GM18520 (cell line): ENCODE measurements around the gene IKZF5.

Experiments
- ATAC-seq: cut with Tn5 transposase; IDR thresholded peaks from one replicate; pipeline ENCODE4 v1.9.1; 2021; ENCODE audit not compliant: unreplicated experiment

Gene IKZF5

GRCh38 chr10:123017421-123018165 lies 9.0 kb upstream of the IKZF5 start:
- ATAC-seq, result no peak

GRCh38 chr10:123016228-123016627 lies 7.6 kb upstream of the IKZF5 start:
- ATAC-seq, result no peak

DNA sequence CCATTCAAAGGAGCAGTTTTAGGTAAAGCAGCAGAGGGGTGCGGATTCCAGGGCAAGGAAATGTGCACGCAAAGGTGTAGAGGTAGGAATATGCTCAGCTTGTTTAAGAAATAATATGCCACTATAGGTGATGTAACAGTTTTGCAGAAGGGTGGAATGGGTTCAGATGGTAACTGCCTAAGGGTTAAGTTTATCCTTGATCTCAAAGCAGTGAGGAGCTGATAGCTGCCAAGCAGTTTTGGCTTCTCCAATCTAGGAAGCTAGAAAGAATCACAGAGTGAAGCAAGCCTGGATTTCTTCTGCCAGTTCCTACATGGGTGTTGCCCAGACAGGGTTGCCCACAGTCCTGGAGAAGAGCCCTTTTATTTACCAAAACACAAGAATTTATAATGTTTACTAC lies 6.2 kb upstream of the IKZF5 start:
- no peak for ATAC-seq

GRCh38 chr10:123013456-123014419 lies 5.1 kb upstream of the IKZF5 start:
- ATAC-seq, result no peak

GRCh38 chr10:123011987-123012386 lies 3.4 kb upstream of the IKZF5 start:
- ATAC-seq, result no peak

DNA sequence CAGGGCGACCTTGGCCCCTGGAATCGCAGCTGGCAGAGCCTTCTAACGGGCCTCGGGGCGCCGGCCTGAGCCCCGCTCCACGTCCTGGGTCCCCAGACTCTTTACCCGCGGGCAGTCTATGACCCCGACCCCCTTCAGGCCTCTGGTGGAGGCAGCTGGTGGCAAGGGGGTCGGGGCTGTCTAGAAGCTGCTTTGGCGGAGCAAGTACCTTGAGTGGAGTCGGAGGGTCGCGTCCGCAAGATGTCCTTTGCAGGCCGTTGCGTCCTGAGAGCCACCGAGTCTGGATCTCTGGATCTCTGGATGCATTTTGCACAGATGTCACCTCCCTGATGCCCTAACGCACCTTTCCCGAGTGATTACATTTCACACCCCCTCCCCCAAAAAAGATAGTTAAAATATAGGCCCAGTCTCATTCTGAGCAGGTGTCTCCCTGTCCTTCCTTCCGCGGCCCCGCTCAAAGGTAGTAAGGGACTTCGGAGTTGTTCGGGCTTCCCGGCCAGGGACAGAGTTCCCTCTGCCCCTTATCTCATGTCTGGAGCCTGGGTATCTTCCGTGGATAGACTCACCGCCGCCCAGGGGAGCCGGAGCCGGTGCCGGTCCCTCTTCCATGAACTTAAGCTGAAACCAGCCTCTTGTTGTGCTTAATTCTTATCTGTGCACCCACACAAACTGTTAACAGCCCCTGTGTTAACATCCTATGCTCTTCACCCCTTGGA lies 668 bp upstream of the IKZF5 start:
- no peak for ATAC-seq

- ATAC-seq, result peak; percentile 40
Observed at GRCh38 chr10:123007558-123008354, 839 bp downstream of the IKZF5 start.

DNA sequence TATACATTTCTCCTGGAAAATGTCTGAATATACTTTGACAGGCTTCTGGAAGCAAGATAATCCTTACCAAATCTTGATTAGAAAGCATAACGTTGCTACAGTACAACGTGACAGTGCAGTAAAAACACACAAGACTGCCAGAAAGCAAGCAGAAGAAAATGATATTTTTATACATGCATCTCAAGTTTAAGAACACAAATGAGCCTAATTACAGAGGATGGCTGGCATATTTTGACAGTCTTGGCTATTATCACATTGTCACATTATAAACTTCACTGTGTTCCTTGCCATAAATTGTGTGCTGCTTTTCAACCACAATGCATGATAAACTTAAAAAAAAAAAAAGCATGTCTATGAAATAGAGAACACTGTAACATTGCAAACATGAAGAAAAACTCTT lies 4.3 kb downstream of the IKZF5 start:
- no peak for ATAC-seq

DNA sequence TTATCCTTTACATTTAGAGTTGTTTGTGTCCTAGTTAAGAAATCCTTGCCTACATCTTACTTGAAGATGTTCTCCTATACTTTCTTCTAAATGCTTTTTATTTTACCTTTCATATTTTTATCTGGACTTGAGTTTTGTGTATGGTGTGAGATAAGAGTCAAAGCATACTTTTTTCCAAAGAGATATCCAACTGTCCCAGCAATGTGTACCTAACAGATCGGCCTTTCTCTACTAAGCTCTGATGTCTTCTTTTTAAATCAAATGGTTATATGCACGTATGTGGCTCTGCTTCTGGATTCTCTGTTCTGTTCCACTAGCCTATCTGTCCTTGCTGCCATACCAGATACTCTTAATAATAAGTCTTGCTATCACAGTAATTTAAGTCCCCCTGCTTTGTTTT lies 7.2 kb downstream of the IKZF5 start:
- ATAC-seq, result no peak

GRCh38 chr10:123000155-123000554 lies 8.4 kb downstream of the IKZF5 start:
- ATAC-seq, result no peak

GRCh38 chr10:122999347-122999746 lies 9.2 kb downstream of the IKZF5 start:
- ATAC-seq, result no peak

DNA sequence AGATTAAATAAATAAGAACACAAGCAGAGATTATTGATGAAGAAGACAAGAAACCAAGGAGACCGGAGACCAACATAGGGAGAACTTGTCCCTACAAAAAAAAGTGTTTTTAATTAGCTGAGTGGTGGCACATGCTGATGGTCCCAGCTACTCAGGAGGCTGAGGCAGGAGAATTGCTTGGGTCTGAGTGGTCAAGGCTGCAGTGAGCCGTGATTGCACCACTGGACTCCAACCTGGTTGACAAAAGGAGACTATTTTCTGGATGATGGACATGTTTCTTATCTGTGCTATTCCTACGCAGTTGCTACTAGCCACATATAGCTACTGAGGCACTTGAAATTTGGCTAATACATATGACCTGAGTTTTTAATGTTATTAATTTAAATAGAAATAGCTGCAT lies 9.7 kb downstream of the IKZF5 start:
- no peak for ATAC-seq

DNA sequence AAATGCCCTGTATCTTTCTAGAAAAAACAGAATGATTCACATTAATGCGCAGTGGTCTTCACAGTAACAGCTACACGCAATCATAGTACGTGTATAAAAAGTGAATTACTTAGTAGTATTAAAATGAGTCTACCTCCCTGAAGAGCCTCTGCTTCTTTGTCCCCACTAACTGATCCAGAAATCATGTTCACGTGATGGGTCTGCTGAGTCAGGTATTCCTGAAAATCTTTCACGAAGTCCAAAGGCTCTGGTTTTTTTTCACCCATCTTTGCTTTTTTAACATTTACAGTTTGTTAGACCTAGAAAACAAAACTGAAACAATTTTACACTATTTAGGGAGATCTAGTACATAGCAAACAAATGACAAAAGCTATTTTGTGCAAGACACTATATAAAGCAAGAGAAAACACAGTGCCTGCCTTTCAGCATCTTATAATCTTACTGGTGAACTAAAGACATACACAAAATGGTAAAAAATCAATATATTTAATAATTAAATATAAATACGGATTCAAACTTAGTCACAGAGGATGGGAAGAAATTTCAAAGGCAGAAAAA lies 10.2 kb downstream of the IKZF5 start:
- no peak for ATAC-seq

DNA sequence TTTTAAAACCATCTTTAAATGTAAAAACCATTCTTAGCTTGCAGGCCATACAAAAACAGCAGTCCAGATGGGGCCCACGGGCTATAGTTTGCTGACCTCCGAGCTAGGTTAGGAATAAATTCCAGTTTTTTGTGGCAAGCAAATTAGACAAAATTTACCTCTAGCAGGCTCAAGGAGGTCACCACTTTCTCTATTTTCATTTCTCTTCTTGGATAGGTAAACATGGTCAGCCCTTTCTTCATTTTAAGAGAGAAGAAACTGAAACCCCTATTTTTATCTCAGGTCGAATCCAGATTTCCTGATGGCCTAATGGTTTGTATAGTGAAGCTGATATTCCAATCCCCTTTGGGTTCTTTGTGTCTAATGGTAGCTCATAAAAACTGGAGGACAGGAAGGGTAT lies 10.7 kb downstream of the IKZF5 start:
- no peak for ATAC-seq

DNA sequence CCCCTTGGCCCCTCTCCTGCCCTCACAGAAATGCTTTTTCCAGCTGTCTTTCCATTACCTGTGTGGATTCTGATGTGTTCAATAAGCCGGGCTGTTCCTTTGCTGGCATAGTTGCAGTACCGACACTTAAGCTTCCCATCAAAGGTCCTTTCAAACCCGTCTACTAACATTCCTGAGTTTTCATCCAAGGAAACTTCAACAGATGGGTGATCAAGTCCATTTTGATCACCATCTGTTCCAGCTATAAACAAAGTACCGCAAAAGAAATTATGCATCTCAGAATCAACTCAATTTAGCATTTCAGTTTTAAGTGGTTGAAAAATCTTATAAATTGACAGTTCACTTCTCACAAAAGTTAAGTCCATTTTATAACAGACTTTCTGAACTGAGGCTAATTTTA lies 12.7 kb downstream of the IKZF5 start:
- no peak for ATAC-seq

- ATAC-seq, result no peak
Observed at GRCh38 chr10:122993797-122994336, 14.7 kb downstream of the IKZF5 start.

DNA sequence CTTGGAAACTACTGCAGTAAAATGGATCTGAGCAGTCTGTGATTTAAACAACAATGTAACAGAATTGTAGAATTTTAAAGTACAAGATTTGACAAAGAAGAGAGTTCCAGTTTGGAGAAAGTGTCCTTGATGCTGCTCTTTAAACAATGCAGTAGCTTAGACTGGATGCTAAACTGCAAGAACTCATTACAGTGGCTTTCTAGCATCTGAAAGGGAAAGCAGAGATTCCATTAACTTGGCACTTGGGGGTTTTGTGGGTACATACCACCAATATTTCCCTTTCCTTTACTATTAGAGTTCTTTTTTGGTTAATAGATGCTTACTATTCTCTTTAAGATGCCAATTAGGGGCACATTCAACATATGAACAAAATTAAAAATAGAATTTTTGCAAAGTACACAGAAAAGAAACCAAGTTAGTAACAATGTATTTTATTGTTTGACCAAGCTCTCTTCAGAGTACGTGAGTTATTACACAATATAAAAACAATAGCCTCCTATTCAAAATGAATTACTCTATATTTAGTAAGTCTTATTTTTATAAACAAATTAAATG lies 16.5 kb downstream of the IKZF5 start:
- ATAC-seq, result no peak

GRCh38 chr10:122990278-122990677 lies 18.3 kb downstream of the IKZF5 start:
- ATAC-seq, result no peak

GRCh38 chr10:122988501-122988900 lies 20.1 kb downstream of the IKZF5 start:
- no peak for ATAC-seq

DNA sequence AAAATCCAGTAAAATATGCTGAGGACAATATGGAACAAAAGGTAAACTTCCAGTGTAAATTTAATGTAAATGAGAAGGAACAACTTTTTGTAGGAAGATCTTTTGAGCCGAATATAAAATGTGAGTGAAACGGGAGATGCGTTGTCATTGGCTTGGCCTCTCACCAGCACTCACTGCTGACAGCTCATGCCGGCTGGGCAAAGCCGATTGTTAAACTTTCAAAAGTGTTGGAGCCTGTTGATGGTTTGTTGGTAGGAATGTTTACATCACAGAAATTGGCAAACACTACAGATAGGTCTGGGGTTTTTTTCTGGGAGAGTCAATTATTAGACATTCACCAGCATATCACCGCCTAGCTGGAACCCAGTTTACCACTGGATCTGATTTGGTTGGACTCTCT lies 22.3 kb downstream of the IKZF5 start:
- ATAC-seq, result no peak
